Gastrocnemius medialis (tissue), 4 donors: ENCODE measurements around the gene PLA2G4A.

Source experiments
- POLR2A ChIP-seq, 2 donors: fragments of 450-650 bp; IDR thresholded peaks; one replicate each; pipeline ENCODE4 v1.6.1; 2017; ENCODE audit warnings: antibody characterized with exemption in 2 of 2, mild to moderate bottlenecking in 2 of 2, moderate library complexity in 2 of 2
- TF ChIP-seq, protein P1 (sequence below), 5 experiments: fragments of 450-650 bp in 3 of 5; fragments of 200-600 bp in 2 of 5; sonication (generic) in 2 of 5; IDR thresholded peaks in 4 of 5; conservative IDR thresholded peaks in 1 of 5; 1 replicate in 4 of 5; 2 replicates in 1 of 5; pipeline ENCODE4 v1.5.1; 2016 to 2019; ENCODE audit warnings: antibody characterized with exemption in 5 of 5, mild to moderate bottlenecking in 3 of 5, moderate library complexity in 3 of 5

DNA sequence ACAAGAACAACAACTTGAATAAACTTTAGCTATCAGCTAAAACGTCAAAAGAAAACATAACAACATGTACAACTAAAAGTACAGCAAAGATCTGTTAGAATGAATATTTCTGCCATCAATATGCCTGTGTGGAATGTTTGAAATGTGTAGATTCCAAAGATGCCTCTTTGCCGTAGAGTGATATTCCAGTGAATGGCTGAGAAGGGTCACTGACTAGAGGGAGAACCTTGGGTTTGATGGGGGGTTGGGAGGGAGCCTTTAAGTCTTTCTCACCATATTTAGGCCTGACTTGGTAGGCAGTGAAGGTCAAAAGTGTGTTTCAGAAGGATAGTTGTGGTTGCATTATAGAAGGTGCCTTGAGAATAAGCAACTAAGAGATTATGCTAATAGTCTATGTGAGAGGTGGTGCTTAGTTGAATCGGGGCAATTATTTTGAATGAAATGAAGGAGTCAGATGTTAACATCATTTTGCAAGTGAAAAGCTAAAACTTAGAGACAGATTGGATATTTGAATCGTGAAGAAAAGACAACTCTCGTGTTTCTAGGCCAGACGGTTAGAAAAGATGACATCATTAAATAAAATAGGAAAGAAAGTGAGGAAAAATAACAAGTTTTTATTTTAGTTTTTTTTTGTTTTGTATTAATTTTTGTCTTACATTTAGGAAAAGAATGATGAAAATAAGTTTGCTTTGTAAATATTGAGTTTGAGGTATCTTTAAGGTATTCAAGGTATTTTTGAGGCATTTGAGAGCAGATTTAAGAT is 53.8 kb downstream of the PLA2G4A start:
- TF ChIP-seq, protein P1, sequence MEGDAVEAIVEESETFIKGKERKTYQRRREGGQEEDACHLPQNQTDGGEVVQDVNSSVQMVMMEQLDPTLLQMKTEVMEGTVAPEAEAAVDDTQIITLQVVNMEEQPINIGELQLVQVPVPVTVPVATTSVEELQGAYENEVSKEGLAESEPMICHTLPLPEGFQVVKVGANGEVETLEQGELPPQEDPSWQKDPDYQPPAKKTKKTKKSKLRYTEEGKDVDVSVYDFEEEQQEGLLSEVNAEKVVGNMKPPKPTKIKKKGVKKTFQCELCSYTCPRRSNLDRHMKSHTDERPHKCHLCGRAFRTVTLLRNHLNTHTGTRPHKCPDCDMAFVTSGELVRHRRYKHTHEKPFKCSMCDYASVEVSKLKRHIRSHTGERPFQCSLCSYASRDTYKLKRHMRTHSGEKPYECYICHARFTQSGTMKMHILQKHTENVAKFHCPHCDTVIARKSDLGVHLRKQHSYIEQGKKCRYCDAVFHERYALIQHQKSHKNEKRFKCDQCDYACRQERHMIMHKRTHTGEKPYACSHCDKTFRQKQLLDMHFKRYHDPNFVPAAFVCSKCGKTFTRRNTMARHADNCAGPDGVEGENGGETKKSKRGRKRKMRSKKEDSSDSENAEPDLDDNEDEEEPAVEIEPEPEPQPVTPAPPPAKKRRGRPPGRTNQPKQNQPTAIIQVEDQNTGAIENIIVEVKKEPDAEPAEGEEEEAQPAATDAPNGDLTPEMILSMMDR (IDR thresholded peaks at IDR 0.05 in 4 of 5, conservative IDR thresholded peaks at IDR 0.05 in 1 of 5) = no peak
- TF ChIP-seq POLR2A (IDR thresholded peaks at IDR 0.05) = no peak
